ENCODE data around the gene GNB5.
"Not testable (repeated sequence)": the region's sequence is repeated elsewhere in the genome, so short reads cannot be mapped to it uniquely, and the experiment has no call there.

The GNB5 gene

GRCh38 chr15:52086011-52086786 is 105.0 kb downstream of the GNB5 start:
- no peak for DNase-seq

- no peak for DNase-seq
These were observed 105.9 kb downstream of the GNB5 start for GRCh38 chr15:52085299-52085698.

DNA sequence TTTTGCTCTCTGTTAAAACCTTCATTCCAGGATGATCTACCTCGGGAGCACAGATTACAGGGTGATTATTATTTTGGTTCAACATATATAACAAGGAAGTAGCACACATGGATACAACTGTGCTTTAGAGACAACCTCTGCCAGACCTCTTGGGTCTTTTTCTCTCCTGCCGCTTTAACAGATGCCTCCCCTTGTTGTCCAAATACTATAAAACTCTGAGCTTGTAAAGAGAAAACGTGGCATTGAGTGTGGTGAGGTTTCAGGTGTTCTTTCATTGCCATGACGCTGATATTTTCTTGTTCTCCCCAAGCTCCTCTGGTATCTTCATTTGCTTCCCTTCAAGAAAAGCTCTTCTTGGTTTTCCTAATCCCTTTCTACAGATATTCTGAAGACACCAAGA is 107.6 kb downstream of the GNB5 start:
- DNase-seq: no peak

- not testable (repeated sequence) for DNase-seq
These were observed 108.2 kb downstream of the GNB5 start for GRCh38 chr15:52083037-52083359.

- no peak for DNase-seq
These were observed 108.8 kb downstream of the GNB5 start for GRCh38 chr15:52082197-52083036.

DNA sequence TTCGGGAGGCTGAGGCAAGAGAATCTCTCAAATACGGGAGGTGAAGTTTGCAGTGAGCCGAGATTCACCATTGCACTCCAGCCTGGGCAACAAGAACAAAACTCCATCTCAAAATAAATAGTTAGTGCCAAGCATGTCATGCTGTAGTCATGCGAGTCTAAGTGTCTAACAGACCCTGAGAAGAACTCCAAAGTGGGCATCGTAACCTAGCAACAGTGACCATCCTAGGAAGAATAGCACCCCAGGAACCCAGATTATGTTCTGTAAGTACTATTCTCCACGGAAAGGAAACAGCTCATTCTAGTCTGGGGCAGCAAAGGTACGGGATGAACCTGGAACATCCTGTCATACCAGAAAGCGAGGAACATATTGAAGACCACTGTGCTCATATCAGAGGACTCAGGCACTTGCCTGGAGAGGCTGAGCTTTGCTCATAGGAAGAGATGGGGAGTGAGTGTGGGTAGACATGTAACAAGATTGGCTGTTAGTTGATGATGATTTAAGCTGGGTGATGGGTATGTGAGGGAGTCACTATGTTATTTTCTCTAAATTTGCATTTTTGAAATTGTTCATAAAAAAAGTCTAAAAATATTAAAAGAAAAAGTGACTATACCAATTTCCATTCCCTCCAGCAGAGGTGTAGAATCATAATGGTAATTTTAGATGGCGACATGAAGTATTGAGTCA is 110.3 kb downstream of the GNB5 start:
- no peak for DNase-seq

GRCh38 chr15:52080031-52080430 is 111.2 kb downstream of the GNB5 start:
- DNase-seq: no peak

DNA sequence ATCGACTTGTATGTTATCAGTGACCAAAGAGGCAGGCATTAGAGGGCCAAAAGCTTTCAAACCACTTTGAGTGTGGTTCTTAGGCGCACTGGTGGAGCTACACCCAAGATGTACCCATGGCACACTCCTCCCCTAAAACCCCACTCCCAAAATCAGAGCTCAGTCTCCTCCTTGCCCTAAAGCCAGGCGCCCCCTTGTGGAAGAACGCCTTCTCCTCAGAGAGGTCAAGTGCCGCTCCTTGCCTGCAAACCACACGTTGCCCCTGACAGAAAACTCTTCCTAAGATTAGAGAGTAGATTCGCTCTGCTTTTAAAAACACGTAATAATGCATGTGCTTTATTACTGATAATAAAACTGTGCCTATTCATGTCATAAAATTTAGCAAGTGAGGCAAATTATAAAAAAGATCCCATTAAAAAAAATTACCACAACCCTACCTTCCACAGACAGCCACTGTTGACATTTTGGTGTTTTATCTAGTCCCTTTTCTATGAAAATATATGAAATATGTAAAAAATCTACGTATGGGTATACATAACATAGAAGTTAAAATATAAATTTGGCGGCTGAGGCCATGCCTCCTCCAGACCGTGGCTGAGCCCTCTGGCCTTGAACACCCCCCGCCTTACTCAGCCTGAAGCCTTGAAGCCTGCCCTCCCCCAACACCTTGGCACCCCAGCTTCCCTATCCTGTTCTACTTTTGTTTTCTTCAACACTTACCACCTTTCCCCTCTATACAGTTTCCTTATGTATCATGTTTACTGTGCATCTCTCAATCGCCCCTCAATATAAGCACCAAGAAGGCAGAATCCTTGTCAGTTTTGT is 112.1 kb downstream of the GNB5 start:
- DNase-seq: peak; percentile 93

- DNase-seq: no peak
These were observed 112.9 kb downstream of the GNB5 start for GRCh38 chr15:52078197-52078875.

GRCh38 chr15:52076889-52077781 is 114.1 kb downstream of the GNB5 start:
- no peak for DNase-seq

DNA sequence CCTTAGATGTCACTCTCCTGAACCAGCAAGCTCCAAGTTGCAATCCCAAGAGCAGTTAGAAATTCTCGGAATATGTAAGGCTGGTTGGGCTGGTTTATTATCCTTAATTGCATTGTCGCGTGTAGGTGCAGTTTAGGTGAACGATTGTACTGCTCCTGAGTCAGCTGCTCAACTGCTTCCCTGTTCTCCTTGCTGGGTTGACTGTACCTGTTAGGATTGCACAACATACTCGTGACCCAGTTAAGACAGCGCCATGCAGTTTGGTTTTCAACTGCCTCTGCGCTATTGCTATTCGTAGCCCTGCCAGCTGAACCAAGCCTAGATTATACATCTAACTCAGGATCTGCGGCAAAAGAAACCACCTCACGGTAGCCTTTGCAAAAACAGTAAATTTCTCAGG is 119.6 kb downstream of the GNB5 start:
- no peak for DNase-seq

DNA sequence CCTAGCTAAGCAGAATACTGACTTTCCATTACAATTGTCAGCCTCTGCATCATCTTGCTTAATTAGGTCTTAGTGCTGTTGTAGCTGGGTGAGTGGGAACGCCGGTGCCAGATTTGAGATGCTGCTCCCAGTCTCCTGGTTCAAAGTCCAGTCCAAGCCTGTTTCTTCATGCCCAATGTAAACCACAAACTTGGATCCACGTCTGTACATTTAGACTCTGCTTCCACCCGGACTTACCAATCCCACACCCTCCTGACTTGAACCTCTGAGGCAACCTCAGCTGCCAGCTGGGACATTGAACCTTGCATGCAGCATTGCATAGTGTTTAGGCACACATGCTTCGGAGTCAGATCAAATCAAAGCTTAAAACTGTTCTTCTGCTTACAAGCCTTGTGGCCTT is 121.6 kb downstream of the GNB5 start:
- no peak for DNase-seq

DNA sequence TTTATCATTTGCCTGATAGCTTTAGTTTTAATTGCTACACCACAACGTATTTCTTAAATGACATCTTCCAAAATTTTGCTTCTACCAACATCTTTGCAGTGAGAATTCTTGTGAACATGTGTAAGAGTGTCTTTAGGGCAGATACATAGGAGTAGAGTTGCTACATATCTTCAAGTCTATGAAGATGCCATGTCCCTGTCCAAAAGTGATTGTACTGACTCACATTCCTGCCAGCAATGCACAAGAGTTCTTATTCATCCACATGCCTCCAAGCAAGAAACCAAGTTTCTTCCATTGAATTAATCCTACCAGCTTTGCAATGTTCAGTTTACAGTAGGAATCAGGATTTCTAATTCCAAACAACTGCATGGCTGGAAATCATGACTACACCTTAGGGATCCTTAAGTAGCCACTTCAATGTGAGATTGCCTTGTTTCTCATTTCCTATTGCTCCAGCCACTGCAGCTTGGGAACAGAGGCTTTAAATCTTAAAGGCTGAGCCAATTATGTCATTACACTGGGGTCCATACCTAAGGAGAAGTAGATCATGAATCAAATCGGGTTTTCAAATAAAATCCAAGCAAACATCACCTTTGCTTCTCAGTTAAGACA is 123.1 kb downstream of the GNB5 start:
- no peak for DNase-seq

DNA sequence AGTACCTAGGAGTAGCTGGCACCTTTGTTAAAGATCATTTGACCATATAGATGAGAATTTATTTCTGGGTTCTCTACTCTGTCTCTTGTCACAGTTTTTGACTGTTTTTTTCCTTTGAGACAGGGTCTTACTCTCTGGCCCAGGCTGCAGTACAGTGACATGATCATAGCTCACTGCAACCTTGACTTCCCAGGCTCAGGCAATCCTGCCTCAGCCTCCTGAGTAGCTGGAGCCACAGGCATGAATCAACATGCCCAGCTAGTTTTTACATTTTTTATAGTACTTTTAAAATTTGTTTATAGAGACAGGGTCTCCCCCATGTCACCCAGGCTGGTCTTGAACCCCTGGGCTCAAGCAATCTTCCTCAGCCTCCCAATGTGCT is 123.7 kb downstream of the GNB5 start:
- no peak for DNase-seq

- no peak for DNase-seq
These were observed 124.2 kb downstream of the GNB5 start for GRCh38 chr15:52066842-52067544.

Data from activated effector memory CD4-positive, alpha-beta T cell treated with anti-CD3 and anti-CD28 coated beads, Interleukin-2, amount 50 U/mL, for 16 hours (primary cell).